Measurements from ENCODE around the gene MCTP1.

MCTP1 gene

GRCh38 chr5:95284572-95285408 lies at the start of gene MCTP1:
TSS of gene MCTP1 (minus strand) at chr5:95285094.
- DNase-seq, result peak; percentile 30 to 41

- no peak for DNase-seq
Observed at GRCh38 chr5:95332158-95332557, 47.3 kb upstream of the MCTP1 start.

GRCh38 chr5:95331358-95331757 lies 46.5 kb upstream of the MCTP1 start:
- no peak for DNase-seq

- no peak for DNase-seq
Observed at GRCh38 chr5:95327211-95327610, 42.3 kb upstream of the MCTP1 start.

GRCh38 chr5:95317687-95318086 lies 32.8 kb upstream of the MCTP1 start:
- no peak for DNase-seq

GRCh38 chr5:95317085-95317484 lies 32.2 kb upstream of the MCTP1 start:
- DNase-seq, result no peak

- DNase-seq, result no peak
Observed at GRCh38 chr5:95304711-95305110, 19.8 kb upstream of the MCTP1 start.

- DNase-seq, result no peak
Observed at GRCh38 chr5:95298651-95299050, 13.8 kb upstream of the MCTP1 start.

GRCh38 chr5:95296291-95296690 lies 11.4 kb upstream of the MCTP1 start:
- DNase-seq, result no peak

- DNase-seq, result no peak
Observed at GRCh38 chr5:95285409-95285755, 488 bp upstream of the MCTP1 start.

GRCh38 chr5:95283761-95284571 lies 928 bp downstream of the MCTP1 start:
- DNase-seq, result peak; percentile 47 to 61

- DNase-seq, result no peak
Observed at GRCh38 chr5:95283022-95283615, 1.8 kb downstream of the MCTP1 start.

- DNase-seq, result no peak
Observed at GRCh38 chr5:95281226-95281625, 3.7 kb downstream of the MCTP1 start.

- DNase-seq, result no peak
Observed at GRCh38 chr5:95280401-95281095, 4.3 kb downstream of the MCTP1 start.

GRCh38 chr5:95274011-95274410 lies 10.9 kb downstream of the MCTP1 start:
- no peak for DNase-seq

- DNase-seq, result no peak
Observed at GRCh38 chr5:95272316-95272929, 12.5 kb downstream of the MCTP1 start.

- DNase-seq, result no peak
Observed at GRCh38 chr5:95262933-95263660, 21.8 kb downstream of the MCTP1 start.

- no peak for DNase-seq
Observed at GRCh38 chr5:95261437-95262175, 23.3 kb downstream of the MCTP1 start.

GRCh38 chr5:95256991-95257390 lies 27.9 kb downstream of the MCTP1 start:
- DNase-seq, result no peak

- DNase-seq, result no peak
Observed at GRCh38 chr5:95256446-95256845, 28.4 kb downstream of the MCTP1 start.

- DNase-seq, result no peak
Observed at GRCh38 chr5:95252801-95253200, 32.1 kb downstream of the MCTP1 start.

Measured in activated T-cell treated with anti-CD3 and anti-CD28 coated beads, Interleukin-2, amount 50 U/mL, for 48 hours (primary cell).